NAMALWA (cell line): ENCODE measurements around the gene ANKRD13D.

ENCODE experiments used
- DNase-seq: peaks from one replicate; pipeline ENCODE4 v3.0.0-alpha.2; 2015; ENCODE audit warnings: low spot score

Gene ANKRD13D

DNA sequence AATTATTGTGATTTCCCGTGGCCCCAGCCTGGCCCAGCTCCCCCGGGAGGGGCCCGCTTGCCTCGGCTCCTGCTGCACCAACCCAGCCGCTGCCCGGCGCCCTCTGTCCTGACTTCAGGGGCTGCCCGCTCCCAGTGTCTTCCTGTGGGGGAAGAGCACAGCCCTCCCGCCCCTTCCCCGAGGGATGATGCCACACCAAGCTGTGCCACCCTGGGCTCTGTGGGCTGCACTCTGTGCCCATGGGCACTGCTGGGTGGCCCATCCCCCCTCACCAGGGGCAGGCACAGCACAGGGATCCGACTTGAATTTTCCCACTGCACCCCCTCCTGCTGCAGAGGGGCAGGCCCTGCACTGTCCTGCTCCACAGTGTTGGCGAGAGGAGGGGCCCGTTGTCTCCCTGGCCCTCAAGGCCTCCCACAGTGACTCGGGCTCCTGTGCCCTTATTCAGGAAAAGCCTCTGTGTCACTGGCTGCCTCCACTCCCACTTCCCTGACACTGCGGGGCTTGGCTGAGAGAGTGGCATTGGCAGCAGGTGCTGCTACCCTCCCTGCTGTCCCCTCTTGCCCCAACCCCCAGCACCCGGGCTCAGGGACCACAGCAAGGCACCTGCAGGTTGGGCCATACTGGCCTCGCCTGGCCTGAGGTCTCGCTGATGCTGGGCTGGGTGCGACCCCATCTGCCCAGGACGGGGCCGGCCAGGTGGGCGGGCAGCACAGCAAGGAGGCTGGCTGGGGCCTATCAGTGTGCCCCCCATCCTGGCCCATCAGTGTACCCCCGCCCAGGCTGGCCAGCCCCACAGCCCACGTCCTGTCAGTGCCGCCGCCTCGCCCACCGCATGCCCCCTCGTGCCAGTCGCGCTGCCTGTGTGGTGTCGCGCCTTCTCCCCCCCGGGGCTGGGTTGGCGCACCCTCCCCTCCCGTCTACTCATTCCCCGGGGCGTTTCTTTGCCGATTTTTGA is 3.3 kb upstream of the ANKRD13D start:
- no peak for DNase-seq

GRCh38 chr11:67286621-67287333 is 2.3 kb upstream of the ANKRD13D start:
- DNase-seq = no peak

DNA sequence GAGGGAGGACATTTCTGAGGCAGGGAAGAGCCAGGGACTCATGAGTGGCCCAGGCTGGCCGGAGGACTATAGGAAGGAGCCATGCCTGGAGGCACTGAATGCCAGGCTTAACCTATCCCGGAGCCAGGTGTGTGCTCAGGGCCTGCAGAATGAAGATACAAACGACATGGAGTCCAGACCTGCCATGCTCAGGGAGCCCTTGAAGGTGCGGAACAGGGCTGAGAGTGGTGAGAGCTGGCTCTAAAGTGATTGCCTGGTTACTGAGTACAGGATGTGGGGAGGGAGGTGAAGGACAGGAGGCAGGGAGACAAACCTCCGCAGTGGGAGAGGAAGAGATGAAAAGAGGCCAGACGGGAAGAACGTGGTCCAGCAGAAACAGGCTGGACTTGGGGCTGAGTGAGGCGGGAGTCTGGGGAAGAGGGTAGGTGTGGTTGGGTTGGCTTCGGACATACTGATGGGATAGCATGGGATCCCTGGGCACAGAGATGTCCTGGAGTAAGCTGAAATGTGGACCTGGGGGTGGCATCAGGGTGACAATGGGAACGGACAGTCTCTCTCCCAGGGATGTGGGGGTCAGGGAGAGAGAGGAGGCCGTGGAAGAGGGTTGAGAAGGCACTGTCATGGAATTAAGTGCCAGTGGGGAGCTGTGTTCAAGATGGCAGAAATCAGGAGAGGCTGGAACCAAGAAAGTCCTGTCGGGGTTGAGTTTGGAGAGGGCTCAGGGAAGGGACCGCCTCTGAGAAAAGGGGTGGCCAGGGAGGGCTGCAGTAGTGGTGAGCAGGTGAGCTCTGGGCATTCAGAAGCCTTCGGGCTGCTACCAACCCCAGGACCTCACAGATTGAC is 1.5 kb upstream of the ANKRD13D start:
- no peak for DNase-seq

DNA sequence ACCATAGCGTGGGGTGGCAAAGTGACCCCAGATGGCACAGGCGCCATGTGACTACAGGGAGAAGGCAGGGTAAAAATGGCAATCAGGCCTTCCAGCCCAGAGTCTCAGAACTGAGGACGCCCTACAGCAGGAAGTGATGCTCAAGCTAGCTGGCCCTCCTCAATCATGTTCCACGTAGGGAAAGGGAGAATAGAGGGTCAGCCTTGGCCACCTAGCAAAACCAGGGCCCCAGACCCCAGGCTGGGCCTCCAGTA is 978 bp upstream of the ANKRD13D start:
- DNase-seq = no peak

DNA sequence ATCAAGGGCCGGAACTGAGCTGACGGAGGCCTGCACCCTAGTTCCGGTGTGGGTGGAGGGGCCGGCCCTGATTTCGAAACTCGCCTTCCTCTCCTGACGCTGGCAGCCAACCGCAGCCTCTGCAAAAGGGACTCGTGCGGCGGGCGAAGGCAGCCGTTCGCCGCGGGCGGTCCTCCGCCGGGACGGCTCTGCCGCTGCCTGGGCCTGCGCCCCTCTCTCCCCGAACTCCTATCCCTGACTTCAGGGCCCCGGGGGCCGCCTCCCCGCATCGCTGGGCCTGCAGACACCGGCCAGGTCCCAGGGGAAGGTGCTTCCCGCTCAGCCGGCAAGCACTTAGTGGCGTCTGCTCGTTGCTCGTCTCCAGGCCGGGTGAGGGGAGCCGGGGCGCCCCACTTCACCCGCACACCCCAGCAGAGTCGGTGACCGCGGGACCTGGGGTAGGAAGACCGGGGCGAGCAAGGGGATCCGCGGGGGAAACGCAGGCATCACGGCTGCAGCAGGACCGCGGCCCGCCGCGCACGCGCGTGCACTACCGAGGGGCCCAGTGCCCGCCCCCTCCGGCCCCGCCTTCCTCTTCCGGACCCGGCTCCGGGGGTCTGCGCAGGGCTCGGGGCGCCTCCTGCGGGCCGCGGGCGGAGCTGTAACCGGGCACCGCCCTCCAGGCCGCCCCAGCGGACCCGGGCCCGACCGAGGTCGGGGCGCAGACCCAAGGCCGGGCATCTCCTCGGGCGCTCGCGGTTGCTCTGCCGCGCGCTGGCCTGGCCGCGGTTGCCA is 464 bp upstream of the ANKRD13D start:
- peak; percentile 93 for DNase-seq

GRCh38 chr11:67289651-67290479 is 762 bp downstream of the ANKRD13D start:
- no peak for DNase-seq

DNA sequence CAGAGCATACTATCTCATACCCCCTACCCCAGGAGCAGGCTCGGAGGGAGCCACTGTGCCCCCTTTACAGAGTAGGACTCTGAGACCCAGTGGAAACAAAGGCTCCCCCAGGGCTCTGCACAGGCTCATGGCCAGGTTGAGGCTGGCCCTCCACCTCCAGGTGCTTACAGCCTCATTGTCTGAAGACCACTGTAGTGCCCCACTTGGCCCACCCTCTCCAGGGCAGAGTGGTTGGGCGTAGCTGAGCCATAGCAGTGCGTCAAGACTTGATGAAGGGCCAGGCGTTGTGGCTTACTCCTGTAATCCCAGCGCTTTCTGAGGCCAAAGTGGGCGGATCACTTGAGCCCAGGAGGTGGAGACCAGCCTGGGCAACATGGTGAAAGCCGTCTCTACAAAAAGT is 1.7 kb downstream of the ANKRD13D start:
- no peak for DNase-seq

DNA sequence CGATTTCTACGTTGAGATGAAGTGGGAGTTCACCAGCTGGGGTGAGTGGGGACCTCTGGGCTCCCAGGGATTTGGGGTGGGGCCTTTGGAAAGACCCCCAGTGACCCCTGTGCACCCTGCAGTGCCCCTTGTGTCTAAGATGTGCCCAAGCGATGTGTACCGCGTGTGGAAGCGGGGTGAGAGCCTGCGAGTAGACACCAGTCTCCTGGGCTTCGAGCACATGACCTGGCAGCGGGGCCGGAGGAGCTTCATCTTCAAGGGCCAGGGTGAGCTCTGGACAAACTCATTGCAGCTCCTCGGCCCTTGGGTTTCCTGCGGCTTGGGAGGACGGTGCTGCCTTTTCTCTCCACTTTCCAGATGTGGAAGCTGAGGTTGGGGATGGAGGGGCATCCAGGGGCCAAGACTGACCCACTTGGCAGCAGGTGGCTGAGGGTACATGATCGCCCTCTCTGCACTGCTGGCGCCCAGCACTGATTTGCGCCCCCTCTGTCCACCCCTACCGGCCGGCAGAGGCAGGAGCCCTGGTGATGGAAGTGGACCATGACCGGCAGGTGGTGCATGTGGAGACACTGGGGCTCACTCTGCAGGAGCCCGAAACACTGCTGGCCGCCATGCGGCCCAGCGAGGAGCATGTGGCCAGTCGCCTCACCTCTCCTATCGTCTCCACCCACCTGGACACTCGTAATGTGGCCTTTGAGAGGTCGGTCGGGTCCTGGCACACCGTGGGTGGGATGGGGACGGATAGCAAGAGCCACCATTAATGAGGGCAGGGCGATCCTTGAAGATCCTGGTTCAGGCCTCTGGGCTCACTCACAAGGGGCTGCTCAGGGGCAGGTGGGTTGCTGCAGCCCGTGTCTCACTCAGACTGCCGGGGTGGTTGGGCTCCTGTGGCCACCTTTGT is 2.6 kb downstream of the ANKRD13D start:
- no peak for DNase-seq

DNA sequence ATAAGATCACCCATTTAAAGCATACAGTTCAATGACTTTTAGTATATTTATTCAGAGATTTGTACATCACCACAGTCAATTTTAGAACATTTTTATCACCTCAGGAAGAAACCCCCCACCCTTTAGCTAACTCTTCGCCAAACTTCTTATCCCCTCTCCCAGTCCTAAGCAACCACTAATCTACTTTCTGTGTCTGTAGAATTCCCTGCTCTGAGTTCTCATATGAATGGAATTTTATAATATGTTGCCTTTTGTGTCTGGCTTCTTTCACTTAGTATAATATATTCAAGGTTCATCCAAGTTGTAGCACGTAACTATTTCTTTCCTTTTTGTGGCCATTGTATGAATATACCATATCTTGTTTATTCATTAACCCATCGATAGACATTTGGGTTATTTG is 3.6 kb downstream of the ANKRD13D start:
- no peak for DNase-seq

DNA sequence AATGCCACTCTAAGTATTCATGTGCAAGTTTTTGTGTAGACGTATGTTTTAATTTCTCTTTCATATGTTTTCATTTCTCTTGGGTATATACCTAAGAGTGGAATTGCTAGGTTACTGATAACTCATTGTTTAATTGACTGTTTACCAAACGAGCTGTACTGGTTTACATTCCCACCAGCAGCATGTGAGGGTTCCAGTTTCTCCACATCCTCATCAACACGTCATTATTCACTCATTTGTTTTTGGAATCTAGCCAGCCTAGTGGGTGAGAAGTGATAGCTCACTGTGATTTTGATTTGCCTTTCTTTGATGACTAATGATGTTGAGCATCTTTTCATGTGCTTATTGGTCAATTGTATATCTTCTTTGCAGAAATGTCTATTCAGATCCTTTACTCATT is 4.0 kb downstream of the ANKRD13D start:
- no peak for DNase-seq

DNA sequence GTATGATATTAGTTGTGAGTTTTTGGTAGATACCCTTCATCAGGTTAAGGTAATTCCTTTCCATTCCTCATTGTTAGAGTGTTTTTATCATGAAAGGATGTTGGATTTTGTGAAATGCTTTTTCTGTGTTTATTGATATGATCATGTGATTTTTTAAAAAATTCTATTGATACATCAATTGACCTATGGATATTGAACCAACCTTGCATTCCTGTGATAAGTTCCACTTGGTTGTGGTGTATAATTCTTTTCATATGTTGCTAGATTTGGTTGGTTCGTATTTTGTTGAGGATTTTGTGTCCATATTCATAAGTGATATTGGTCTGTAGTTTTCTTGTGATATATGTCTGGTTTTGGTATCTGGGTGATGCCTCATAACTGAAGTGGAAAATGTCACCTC is 6.7 kb downstream of the ANKRD13D start:
- no peak for DNase-seq

- no peak for DNase-seq
Measured at GRCh38 chr11:67298786-67299185, 9.7 kb downstream of the ANKRD13D start.

DNA sequence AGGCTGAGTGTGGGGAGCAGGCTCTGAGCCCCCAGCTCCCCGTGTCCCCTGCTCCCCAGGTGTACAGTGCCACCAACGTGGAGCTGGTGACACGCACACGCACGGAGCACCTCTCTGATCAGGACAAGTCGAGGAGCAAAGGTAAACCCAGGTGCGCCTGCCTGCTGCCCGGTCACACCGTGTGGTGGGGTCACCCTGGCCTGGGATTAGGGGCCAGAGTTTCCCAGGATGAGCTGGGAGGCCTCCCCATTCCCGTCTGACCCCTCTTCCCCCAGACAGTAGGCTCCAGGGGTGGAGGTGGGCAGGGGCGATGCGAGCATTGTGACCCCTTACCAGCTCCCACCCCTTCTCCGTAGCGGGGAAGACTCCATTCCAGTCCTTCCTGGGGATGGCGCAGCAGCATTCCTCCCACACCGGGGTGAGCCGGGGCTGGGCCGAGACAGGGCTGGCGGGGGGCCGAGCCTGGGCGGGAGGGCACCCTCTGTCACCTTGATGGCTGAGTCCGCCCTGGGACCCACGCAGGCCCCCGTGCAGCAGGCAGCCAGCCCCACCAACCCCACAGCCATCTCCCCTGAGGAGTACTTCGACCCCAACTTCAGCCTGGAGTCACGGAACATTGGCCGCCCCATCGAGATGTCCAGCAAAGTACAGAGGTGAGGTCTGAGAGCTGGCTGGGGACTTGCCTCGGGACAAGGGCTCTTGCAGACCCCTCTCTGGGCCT is 10.5 kb downstream of the ANKRD13D start:
- no peak for DNase-seq

DNA sequence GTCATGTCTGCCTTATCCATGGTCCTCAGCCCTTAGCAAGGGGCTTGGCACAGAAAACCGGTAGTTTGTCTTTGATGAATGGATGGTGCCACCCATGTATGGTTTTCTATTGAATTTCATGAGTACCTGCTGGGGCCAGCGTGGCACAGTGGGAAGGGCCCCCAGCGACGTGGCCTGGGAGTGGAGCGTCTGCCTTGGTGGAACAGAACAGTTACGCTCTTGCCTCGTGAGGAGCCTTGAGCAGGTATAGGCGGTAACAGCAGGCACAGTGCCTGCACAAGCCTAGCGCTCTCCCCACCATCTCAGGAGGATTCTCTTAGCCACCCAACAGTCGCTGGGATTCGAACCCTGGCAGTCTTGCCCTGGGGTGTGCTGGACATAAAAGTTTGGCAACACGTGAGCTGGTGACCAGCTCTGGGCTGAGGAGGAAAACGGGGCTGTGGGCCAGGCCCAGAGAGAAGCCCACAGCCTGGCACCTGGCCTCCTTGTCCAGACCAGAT is 11.2 kb downstream of the ANKRD13D start:
- no peak for DNase-seq

GRCh38 chr11:67300756-67301312 is 11.7 kb downstream of the ANKRD13D start:
- no peak for DNase-seq

DNA sequence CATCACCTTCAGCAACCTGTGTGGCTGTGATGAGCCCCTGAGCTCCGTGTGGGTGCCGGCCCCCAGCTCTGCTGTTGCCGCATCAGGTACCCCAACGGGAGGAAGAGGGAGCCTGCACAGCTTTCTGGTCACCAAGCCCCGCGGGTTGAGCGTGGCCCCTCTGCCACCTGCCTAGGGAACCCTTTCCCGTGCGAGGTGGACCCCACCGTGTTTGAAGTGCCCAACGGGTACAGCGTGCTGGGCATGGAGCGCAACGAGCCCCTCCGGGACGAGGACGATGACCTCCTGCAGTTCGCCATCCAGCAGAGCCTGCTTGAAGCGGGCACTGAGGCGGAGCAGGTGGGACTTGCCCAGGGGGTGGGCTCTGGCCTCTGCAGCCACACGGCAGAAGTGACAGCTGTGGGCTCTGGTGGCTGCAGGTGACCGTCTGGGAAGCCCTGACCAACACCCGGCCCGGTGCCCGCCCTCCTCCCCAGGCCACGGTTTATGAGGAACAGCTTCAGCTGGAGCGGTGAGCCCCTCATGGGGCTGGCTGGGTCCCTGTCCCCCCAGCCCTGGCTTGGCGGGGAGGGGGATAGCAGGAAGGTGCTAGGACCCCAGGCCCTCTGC is 12.3 kb downstream of the ANKRD13D start:
- no peak for DNase-seq

DNA sequence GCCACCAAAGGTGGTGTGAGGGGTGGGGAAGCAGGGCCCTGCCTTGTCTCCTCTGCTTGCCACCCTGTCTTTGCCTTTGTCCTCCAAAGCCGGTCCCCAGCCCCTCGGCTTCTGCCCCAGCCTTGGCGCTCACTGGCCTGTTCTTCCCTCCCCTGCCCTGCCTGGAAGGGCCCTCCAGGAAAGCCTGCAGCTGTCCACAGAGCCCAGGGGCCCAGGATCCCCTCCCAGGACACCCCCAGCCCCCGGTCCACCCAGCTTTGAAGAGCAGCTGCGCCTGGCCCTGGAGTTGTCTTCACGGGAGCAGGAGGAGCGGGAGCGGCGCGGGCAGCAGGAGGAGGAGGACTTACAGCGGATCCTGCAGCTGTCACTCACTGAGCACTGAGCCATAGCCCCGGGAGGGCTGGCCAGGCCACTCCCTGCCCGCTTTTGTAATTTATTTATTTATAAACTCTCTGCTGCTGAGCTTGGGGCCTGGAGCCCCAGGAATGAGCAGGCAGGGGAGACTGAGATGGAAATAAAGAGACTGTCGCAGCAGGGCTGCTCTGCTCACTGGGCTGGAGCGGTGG is 12.9 kb downstream of the ANKRD13D start:
- no peak for DNase-seq

DNA sequence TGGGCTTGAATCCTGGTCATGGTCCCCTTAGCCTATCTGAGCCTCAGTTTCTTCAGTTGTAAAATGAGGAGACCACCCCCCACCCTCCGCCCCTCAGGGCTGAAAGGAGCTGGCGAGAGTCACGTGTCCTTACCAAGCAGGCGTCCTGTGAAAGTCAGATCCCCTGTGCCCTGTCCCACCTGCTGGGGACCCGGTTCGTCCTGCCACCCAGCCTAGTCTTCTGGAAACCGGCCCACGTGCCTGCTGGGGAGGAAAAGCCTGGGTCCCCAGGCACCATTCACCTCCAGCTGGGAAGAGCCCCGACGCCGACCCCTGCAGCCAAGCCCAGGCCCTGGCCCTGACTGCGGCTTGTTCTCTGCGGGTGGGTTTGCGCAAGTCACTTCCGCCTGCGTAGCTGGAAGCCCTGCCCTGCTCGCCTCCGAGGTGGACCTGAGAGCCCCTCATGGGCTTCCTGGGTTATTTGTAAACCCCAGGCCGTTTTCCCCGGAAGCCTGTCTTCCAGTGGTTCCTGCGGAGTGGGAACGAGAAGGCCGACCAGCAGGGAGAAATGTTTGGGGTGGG is 13.5 kb downstream of the ANKRD13D start:
- DNase-seq = no peak
